ENCODE results near the gene ZFPM1.
"Not testable (repeated sequence)": the region's sequence is repeated elsewhere in the genome, so short reads cannot be mapped to it uniquely, and the experiment has no call there.

Gene ZFPM1

GRCh38 chr16:88458773-88459235, 5.7 kb downstream of the ZFPM1 start:
- no peak for DNase-seq
- in situ Hi-C loops (cut with MboI; ENCODE audit: low pct_unique_long_range_greater_than_20kb, low sequenced_read_pairs), result no loop called here

DNA sequence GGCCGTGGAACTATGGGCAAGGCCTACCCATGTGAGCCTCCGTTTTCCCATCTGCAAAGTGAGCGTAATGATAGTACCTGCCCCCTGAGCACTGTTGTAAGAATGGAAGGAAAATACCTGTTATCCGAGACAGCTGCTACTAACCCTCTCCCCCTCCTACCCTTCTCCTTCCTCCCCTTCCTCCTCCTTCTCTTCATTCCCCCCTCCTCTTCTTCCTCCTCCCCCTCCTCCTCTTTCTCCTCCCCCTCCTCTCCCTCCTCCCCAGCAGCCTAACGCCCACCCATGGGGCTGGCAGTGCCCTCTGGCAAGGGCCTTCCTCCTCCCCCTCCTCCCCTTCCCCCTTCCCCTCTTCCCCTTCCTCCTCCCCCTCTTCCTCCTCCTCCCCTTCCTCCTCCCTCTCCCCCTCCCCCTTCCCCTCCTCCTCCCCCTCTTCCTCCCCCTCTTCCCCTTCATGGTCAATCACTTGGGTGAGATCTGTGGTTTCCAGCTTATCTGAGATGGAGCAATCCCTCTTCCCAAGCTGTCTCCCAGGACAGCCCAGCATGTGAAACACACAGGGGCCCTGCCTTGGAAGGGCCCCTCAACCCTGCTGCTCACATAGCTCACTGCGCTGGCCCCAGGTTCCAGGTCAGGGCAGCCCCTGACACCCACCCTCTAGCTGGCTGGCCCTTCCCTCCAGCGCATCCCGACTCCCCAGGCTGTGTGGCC, 6.4 kb downstream of the ZFPM1 start:
- no peak for DNase-seq
- in situ Hi-C loops (cut with MboI; ENCODE audit: low pct_unique_long_range_greater_than_20kb, low sequenced_read_pairs), result no loop called here

GRCh38 chr16:88460496-88461330, 7.6 kb downstream of the ZFPM1 start:
- no peak for DNase-seq
- in situ Hi-C loops (cut with MboI; ENCODE audit: low pct_unique_long_range_greater_than_20kb, low sequenced_read_pairs), result no loop called here

- in situ Hi-C loops (cut with MboI; ENCODE audit: low pct_unique_long_range_greater_than_20kb, low sequenced_read_pairs), result no loop called here
- DNase-seq, result peak; percentile 22
These were observed 8.5 kb downstream of the ZFPM1 start for GRCh38 chr16:88461331-88462269.

DNA sequence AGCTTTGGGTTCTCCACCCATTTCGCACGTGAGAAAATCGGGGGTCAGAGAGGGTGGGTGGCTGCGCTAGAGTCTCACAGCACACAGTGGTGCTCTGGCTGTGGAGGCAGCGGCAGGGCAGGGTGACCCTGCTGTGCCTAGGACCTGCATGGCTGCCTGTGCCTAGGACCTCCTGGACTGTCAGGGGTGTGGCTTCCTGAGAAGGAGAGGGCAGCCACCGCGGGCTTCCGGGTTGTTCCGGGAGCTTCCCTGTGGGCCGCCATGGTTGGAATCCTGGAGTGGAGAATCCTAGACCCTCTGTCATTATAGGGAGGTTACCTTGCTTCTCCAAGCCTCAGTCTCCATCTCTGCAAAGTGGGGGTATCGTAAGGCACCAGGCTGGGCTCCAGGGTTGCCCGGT, 9.3 kb downstream of the ZFPM1 start:
- no peak for DNase-seq
- in situ Hi-C loops (cut with MboI; ENCODE audit: low pct_unique_long_range_greater_than_20kb, low sequenced_read_pairs), result no loop called here

- no peak for DNase-seq
- in situ Hi-C loops (cut with MboI; ENCODE audit: low pct_unique_long_range_greater_than_20kb, low sequenced_read_pairs), result no loop called here
These were observed 10.3 kb downstream of the ZFPM1 start for GRCh38 chr16:88463411-88463810.

DNA sequence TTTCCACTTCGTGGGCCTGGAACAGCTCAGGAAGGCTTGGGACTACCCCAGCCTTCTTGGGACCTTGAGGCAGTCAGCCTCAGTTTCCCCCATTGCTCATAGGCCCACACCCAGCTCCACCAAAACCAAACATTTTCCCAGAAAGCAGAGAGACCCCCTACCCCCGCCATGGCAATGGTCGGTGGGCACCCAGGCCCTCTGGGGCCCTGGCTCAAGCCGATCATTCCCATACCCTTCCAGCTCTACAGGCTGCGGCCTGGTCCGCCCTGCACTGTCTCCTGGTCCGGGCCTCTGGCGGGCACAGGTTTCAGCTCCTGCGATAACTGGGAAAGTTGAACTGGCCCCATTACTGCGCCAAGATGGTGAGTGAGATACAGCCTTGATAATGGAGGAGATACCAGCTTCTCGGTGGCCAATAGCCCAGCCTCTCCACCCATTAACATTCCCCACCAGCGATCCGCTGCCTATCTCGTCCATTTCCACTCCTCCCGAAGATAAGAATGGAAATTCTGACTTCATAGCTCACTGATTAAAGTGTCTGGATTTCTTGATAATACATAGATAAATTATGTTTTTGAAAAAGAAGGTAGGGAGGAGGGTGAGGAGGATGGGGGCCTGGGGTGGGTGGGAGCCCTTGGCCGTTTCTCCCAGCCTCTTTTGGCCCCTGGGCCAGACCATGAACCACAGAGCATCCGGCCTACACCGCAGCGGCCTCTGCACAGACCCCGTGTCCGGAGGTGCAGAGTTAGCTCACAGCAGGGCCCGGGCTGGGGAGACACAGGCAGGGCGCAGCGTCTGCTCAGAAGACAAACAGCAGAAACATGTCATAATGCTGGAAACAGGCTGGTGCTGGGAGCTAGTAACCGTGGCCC, 11.6 kb downstream of the ZFPM1 start:
- in situ Hi-C loops (cut with MboI; ENCODE audit: low pct_unique_long_range_greater_than_20kb, low sequenced_read_pairs), result no loop called here
- DNase-seq, result peak; percentile 80

DNA sequence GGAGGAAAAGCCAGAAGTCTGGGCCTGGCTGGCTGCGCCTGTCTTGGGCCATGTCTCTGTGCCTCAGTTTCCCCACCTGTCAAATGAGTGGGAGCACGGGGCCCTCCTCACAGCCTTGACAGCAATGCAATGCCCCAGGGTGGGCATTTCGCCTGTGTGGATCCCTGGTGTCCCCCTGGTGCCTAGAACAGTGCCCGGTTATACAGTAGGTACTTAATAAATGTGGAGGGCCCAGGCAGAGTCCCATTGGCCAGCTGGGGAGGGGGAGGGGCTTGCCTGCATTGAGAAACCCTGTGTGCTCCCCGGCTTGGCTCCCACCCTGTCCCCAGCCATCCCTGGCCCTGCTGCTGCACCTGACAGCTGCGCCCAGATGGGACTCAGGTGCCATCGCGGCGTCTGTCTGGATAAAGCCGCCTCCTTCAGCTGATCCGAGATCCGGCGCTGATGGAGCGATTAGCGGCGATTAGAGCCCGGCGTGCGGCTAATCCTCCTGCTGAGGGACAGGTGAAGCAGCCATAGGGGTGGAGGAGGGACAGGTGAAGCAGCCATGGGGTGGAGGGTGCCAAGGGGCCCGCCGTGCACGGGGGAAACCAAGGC, 12.4 kb downstream of the ZFPM1 start:
- in situ Hi-C loops (cut with MboI; ENCODE audit: low pct_unique_long_range_greater_than_20kb, low sequenced_read_pairs), result no loop called here
- no peak for DNase-seq

- DNase-seq, result no peak
These were observed 13.2 kb downstream of the ZFPM1 start for GRCh38 chr16:88466175-88466862.

GRCh38 chr16:88466949-88467348, 13.9 kb downstream of the ZFPM1 start:
- in situ Hi-C loops (cut with MboI; ENCODE audit: low pct_unique_long_range_greater_than_20kb, low sequenced_read_pairs), result no loop called here
- DNase-seq, result no peak

More at GRCh38 chr16:88466175-88466862, 13.2 kb downstream of the ZFPM1 start:
- in situ Hi-C loops (cut with MboI; ENCODE audit: low pct_unique_long_range_greater_than_20kb, low sequenced_read_pairs), result no loop called here

GRCh38 chr16:88467541-88467944, 14.5 kb downstream of the ZFPM1 start:
- in situ Hi-C loops (cut with MboI; ENCODE audit: low pct_unique_long_range_greater_than_20kb, low sequenced_read_pairs), result no loop called here
- DNase-seq, result no peak

GRCh38 chr16:88468275-88469129, 15.4 kb downstream of the ZFPM1 start:
- peak; percentile 48 for DNase-seq
- in situ Hi-C loops (cut with MboI; ENCODE audit: low pct_unique_long_range_greater_than_20kb, low sequenced_read_pairs), result no loop called here

GRCh38 chr16:88469615-88470395, 16.7 kb downstream of the ZFPM1 start:
- DNase-seq, result no peak
- in situ Hi-C loops (cut with MboI; ENCODE audit: low pct_unique_long_range_greater_than_20kb, low sequenced_read_pairs), result no loop called here

DNA sequence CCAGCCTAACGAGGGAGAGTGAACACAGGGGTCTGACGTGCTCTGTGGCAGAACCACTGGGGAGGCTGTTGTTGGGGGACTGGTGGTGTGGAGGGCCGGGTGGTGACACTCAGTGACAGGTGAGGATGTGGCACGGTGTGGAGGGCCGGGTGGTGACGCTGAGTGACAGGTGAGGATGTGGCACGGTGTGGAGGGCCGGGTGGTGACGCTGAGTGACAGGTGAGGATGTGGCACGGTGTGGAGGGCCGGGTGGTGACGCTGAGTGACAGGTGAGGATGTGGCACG, 17.3 kb downstream of the ZFPM1 start:
- DNase-seq; in situ Hi-C loops (cut with MboI; ENCODE audit: low pct_unique_long_range_greater_than_20kb, low sequenced_read_pairs): not testable (repeated sequence)

DNA sequence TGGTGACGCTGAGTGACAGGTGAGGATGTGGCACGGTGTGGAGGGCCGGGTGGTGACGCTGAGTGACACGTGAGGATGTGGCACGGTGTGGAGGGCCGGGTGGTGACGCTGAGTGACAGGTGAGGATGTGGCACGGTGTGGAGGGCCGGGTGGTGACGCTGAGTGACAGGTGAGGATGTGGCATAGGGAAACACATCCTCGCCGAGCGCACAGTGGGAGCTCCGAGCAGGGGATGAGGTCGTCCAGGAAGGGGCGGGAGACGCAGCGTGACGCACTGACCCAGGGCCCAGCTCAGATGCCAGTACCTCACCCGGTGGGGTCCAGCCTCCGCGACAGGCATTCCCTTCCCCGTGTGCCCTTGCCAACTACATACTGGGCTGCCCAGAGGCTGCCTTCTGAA, 17.6 kb downstream of the ZFPM1 start:
- DNase-seq; in situ Hi-C loops (cut with MboI; ENCODE audit: low pct_unique_long_range_greater_than_20kb, low sequenced_read_pairs): not testable (repeated sequence)

DNA sequence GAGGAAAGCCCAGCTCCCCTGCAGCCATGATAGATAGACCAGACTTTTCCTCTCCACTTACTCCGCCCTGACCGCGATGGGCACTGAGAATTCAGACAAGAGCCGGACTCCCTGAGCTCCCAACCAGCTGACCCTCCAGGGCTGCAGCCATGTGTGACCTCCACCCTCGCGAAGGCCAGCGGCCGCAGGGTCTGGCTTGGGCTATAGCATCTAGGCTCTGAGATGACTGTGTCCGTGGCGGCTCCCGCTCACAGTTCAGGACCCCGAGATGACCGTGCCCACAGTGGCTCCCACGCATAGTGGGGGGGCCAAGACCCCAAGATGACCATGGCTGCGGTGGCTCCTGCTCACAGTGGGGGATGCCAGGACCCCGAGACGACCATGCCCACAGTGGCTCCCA, 18.0 kb downstream of the ZFPM1 start:
- in situ Hi-C loops (cut with MboI; ENCODE audit: low pct_unique_long_range_greater_than_20kb, low sequenced_read_pairs), result no loop called here
- no peak for DNase-seq
